ENCODE results near the gene MPZL2. TPM values are rescaled to one million over a fixed set of nuclear protein-coding genes. Genes with fewer than 3 reads are reported as not detected.

Gene MPZL2
- total RNA-seq, 1 donor, result 2.4 TPM

DNA sequence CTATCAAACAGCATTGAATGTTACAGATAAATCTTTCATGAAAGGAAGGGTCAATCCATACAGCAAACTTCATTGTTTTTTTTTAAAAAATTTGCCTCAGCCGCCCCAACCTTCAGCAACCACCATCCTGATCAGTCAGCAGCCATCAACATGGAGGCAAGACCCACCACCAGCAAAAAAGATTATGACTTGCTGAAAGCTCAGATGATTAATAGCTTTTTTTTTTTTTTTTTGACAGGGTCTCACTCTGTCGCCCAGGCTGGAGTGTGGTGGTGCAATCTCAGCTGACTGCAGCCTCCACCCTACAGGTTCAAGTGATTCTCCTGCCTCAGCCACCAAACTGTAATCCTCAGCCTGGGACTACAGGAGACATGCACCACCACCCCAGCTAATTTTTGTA, 22.4 kb upstream of the MPZL2 start:
- DNase-seq (ENCODE audit: low read depth in 2 of 3, low spot score in 2 of 3), result no peak

GRCh38 chr11:118283756-118284350, 19.8 kb upstream of the MPZL2 start:
- peak in 1 of 3 donors; percentile 15 for DNase-seq (ENCODE audit: low read depth in 2 of 3, low spot score in 2 of 3)

- no peak for DNase-seq (ENCODE audit: low read depth in 2 of 3, low spot score in 2 of 3)
These were observed 19.0 kb upstream of the MPZL2 start for GRCh38 chr11:118283037-118283636.

GRCh38 chr11:118282606-118283005, 18.5 kb upstream of the MPZL2 start:
- no peak for DNase-seq (ENCODE audit: low read depth in 2 of 3, low spot score in 2 of 3)

- no peak for DNase-seq (ENCODE audit: low read depth in 2 of 3, low spot score in 2 of 3)
These were observed 17.2 kb upstream of the MPZL2 start for GRCh38 chr11:118281284-118281683.

DNA sequence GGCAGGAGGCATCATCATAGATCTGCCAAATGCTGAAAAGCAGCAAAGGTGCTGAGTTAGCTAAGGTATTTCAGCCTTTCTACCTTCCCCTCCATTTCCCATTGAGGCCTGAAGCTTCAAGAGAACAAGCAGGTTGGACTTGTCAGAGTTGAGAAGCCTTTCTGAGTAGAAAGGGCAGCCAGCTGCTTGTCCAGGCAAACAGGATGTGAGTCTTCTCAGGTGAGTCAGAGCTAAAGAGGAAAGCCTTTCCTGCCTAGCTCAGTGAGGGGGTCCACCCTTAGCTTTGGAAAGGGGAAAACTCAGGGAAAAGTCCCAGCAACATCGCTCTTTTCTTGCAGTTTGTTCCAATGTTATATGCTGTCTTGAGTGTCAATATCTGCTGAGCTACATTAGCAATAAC, 13.2 kb upstream of the MPZL2 start:
- DNase-seq (ENCODE audit: low read depth in 2 of 3, low spot score in 2 of 3), result no peak

GRCh38 chr11:118276422-118276821, 12.3 kb upstream of the MPZL2 start:
- no peak for DNase-seq (ENCODE audit: low read depth in 2 of 3, low spot score in 2 of 3)

- no peak for DNase-seq (ENCODE audit: low read depth in 2 of 3, low spot score in 2 of 3)
These were observed 11.1 kb upstream of the MPZL2 start for GRCh38 chr11:118275176-118275575.

- DNase-seq (ENCODE audit: low read depth in 2 of 3, low spot score in 2 of 3), result no peak
These were observed 10.1 kb upstream of the MPZL2 start for GRCh38 chr11:118274186-118274585.

- DNase-seq (ENCODE audit: low read depth in 2 of 3, low spot score in 2 of 3), result no peak
These were observed 7.9 kb upstream of the MPZL2 start for GRCh38 chr11:118272001-118272400.

GRCh38 chr11:118267486-118267885, 3.4 kb upstream of the MPZL2 start:
- no peak for DNase-seq (ENCODE audit: low read depth in 2 of 3, low spot score in 2 of 3)

- no peak for DNase-seq (ENCODE audit: low read depth in 2 of 3, low spot score in 2 of 3)
These were observed 1.9 kb upstream of the MPZL2 start for GRCh38 chr11:118265954-118266353.

DNA sequence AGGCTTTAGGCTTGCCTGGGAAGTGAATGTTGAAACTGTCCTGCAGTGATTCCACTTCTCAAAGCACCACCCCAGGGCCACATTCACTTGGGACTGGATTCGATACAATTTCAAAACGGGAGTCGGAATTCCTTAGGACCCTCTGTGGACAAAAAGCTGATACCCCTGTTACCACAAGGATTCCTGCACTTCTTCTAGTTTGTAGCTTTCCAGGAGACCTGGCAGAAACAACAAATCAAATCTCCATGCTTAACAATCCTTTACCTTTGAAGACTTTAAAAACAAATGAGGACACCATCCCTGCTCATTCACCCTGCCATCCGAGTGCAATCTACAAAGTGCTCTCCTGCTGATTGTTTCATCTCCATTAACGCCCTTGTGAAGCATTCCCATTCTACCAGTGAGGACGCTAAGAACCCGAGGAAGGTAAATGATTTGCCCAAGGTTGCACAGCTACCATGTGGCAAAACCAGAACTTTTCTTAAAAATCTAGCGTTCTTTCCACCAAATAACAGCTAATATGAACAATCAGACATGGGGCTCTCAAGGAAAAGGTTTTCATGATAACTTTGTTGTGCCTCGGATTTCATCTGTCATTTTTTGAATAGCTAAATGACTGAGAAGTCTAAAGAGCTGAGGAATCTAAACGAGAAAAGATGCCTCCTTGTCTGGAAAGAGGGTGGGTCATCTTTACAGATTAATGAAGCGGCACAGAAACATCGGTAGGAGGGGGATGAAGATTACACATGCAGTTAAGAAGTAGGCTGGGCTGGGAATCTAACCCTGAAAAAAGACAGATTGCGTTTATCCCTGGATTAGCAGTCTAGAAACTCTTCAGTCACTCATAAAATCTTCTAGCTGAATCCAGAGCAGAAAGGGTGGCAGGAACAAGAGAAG, 720 bp upstream of the MPZL2 start:
- DNase-seq (ENCODE audit: low read depth in 2 of 3, low spot score in 2 of 3), result no peak

- DNase-seq (ENCODE audit: low read depth in 2 of 3, low spot score in 2 of 3), result no peak
These were observed 985 bp downstream of the MPZL2 start for GRCh38 chr11:118263112-118263511.

DNA sequence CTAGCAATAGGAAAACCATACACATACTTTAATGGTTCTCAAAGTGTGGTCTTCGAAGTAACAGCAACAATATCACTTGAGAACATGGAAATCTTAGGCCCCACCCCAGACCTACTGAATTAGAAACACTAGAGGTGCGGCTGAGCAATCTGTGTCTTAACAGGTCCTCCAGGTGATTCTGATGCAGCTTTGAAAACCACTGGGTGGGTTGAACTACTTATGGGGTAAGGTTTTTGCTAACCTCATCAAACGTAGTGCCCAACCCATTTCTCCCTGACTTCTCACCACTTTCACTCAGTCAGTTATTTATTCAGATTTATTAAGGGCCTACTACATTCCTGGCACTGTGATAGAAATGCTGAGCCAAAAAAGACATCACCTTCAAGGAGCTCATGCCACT, 3.7 kb downstream of the MPZL2 start:
- DNase-seq (ENCODE audit: low read depth in 2 of 3, low spot score in 2 of 3), result no peak

DNA sequence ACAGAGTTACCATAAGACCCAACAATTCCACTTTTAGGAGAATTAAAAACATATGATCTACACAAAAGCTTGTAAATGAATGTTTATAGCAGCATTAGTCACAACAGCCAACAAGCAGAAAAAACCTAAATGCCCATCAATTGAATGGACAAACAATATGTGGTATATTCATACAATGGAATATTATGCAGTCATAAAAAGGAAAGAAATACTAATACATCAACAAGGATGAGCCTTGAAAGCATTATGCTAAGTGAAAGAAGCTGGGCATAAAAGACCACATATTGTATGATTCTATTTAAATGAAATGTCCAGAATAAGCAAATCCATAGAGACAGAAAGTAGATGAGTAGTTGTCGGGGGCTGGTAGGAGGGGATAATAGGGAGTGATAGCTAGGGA, 5.0 kb downstream of the MPZL2 start:
- no peak for DNase-seq (ENCODE audit: low read depth in 2 of 3, low spot score in 2 of 3)

DNA sequence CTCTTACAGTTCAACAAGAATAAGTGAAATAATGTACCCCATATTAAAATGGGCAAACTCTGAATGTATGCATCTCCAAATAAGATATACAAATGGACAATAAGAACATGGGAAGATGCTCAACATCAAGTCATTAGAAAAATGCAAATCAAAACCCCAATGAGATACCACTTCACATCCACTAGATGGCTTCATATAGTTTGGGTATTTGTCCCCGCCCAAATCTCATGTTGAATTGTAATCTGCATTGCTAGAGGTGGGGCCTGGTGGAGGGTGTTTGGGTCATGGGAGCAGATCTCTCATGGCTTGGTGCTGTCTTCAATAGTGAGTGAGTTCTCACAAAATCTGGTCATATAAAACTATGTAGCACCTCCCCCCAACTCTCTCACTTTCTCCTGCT, 5.7 kb downstream of the MPZL2 start:
- no peak for DNase-seq (ENCODE audit: low read depth in 2 of 3, low spot score in 2 of 3)

- no peak for DNase-seq (ENCODE audit: low read depth in 2 of 3, low spot score in 2 of 3)
These were observed 11.4 kb downstream of the MPZL2 start for GRCh38 chr11:118252688-118253087.

DNA sequence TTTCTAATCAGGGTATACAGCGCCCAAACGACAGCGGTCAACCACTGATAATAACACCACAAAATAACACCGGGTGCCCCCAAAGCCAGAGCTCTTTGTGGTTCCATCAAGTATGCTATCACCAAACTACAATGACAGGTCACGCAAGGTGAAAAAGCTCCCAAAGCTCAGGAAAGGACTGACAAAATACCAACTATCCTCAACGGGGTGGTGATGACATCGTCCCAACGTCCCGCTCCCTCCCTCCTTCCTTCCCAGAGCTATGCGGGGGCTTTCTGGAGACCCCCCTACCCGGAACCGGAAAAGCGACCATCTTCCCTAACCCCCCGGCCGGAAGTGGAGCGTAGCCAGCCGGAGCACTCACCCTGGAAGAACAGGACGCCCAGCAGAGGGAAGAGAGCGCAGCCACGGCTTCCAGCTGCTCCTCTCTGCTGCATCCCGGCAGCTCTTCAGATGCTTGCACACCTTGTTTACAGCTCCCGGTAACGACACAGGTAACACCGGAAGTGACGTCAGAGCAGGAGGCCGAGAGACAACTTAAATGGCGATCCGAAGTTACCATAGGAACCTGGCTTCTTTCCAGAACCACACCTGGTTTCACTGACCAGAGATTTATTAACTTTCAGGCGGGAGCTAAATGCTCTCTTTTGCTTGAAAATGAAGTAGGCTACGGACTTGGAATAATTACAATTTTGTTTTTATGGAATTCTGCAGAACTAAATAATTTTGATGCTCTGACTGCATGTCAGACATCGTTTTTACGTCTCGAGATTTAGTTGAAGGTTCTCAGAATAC, 12.0 kb downstream of the MPZL2 start, which contains the start of gene MPZL3:
Gene MPZL3 (minus strand): TSS at position 508 of the 795 bp plus-strand sequence. CDS start 71 bp downstream, at position 437.
- peak; percentile 88 to 93 (median 89) for DNase-seq (ENCODE audit: low read depth in 2 of 3, low spot score in 2 of 3)

GRCh38 chr11:118247041-118247440, 17.1 kb downstream of the MPZL2 start:
- DNase-seq (ENCODE audit: low read depth in 2 of 3, low spot score in 2 of 3), result no peak
